ENCODE results near the gene SPEM3.

The SPEM3 gene

GRCh38 chr17:7428557-7428956 is at the start of gene SPEM3:
Gene SPEM3, plus strand, starts transcription at chr17:7428857. Its CDS starts 46 bp downstream, at chr17:7428903.
- no peak for DNase-seq

- no peak for DNase-seq
Measured at GRCh38 chr17:7379134-7379533, 49.5 kb upstream of the SPEM3 start.

- no peak for DNase-seq
Measured at GRCh38 chr17:7380321-7380720, 48.3 kb upstream of the SPEM3 start.

- DNase-seq, result no peak
Measured at GRCh38 chr17:7380855-7381683, 47.6 kb upstream of the SPEM3 start, which contains the start of gene TNK1. Gene TNK1, plus strand, starts transcription at chr17:7381089. Its CDS starts 1,838 bp downstream, at chr17:7382927.

- no peak for DNase-seq
Measured at GRCh38 chr17:7382901-7383300, 45.8 kb upstream of the SPEM3 start.

DNA sequence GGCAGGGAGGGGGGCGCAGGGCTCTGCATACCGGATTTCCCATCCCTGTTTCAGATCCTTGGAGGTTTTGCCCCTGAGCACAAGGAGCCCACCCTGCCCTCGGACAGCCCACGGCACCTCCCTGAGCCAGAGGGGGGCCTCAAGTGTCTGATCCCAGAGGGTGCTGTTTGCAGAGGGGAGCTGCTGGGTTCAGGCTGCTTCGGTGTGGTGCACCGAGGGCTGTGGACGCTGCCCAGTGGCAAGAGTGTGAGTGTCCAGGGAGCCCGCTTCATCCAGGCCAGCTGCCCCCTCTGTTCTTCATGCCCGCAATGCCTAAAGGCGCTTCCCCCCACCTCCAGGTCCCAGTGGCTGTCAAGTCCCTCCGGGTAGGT is 45.3 kb upstream of the SPEM3 start:
- DNase-seq, result no peak

GRCh38 chr17:7383742-7384488 is 44.7 kb upstream of the SPEM3 start:
- no peak for DNase-seq

DNA sequence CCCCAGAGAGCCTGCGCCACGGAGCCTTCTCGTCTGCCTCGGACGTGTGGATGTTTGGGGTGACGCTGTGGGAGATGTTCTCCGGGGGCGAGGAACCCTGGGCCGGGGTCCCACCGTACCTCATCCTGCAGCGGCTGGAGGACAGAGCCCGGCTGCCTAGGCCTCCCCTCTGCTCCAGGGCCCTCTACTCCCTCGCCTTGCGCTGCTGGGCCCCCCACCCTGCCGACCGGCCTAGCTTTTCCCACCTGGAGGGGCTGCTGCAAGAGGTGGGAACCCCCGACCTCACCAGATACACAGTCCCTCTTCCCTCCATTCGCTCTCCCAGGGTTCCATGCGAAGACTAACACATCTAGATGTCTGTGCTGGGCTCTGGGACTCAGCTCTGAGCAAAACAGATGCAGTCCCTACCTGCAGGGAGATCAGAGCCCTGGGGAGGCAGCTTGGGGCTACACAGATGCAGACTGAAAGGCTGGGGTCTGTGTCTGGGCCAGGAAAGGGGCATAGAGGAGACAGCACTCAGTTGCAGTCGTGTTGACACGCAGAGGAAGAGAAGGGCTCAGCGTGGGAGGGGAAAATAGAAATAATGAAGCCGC is 44.1 kb upstream of the SPEM3 start:
- no peak for DNase-seq

DNA sequence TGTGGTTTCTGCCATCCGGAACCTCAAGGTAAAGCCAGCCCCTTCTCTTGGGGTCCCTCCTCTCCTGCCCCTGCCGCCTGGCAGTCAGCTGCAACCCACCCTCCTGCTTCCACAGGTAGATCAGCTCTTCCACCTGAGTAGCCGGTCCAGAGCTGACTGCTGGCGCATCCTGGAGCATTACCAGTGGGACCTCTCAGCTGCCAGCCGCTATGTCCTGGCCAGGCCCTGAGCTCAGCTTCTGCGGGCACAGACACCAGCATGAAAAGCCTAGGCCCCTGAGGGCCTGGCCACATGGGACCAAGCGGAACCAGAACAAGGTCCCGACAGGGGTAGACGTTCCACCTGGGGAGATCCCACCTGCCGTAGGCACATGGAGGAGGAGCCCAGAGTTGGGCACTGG is 39.8 kb upstream of the SPEM3 start:
- DNase-seq, result no peak

- DNase-seq, result no peak
Measured at GRCh38 chr17:7389924-7390910, 38.4 kb upstream of the SPEM3 start.

DNA sequence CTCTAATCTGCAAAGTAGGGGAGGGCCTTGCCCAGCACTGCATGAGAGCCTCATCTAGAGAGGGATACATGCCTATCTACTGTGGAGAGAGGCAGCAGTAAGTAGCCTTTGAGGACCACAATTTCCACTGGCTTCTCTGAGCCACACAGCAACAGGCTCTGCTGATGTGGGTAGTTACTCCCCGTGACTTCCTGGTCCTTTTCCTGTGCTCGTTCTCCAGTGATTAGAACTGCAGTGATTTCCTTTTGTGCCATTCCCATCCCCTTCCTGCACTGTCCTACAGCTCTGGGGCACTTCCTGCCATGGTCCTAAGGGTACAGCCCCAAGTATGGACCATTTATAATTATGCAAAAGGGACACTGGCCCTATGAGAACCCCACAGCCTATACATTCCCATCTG is 37.4 kb upstream of the SPEM3 start:
- no peak for DNase-seq

GRCh38 chr17:7392696-7393612 is 35.7 kb upstream of the SPEM3 start:
- DNase-seq, result no peak

- DNase-seq, result no peak
Measured at GRCh38 chr17:7393613-7394451, 34.8 kb upstream of the SPEM3 start.

DNA sequence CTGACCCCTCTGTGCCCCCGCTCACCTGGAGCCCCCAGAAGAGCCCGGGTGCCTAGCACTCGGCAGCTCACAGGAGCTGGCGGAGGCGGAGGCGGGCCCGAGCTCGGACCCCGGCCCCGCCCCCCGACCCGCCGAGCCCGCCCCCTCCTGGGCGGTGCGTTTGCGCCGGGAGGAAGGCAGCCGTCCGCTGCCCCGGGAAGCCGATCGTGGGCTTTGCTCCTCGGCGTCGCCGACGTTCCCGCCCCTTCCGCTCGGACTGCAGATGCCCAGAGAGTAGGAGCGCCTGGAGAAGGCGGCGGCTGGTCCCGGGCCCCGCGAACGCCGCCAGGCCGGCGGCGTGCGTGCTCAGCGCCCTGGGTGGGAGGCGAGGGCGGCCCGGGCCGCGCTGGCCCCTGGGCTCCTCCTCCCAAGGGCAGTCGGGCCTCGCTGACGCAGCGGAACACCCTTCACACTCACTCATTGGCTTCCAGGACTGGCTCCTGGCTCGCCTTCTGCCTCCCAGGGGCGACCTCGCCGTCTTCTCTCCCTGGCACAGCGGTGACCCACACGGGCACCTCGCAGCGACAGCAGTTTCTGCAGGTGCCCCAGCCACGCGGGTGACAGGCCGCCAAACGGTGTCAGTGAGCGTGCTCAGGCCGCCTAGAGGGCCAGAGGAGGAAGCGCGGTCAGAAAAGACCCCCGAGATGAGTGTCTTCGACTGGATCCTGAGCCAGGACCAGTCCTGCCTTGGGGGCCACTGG is 34.0 kb upstream of the SPEM3 start, which contains the start of gene PLSCR3:
Gene PLSCR3 (minus strand): TSS at position 74 of the 740 bp plus-strand sequence. CDS start 415 bp downstream, outside the sequence.
- DNase-seq, result peak; percentile 24

DNA sequence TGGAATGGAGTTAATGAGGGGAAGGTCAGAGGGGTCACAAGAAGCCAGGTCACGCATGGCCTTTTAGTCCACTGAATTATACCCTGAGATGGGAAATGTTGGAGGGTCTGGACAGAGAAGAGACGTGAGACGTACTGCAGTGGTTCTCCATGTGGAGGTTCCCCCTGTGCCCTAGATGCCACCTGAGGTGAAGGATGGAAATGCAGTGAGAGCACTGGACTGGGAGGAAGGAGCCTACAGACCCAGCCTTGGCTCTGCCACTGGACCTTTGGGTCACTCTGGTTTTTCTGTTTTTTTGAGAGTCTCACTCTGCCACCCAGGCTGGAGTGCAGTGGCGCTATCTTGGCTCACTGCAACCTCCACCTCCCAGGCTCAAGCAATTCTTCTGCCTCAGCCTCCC is 32.5 kb upstream of the SPEM3 start:
- DNase-seq, result no peak

- no peak for DNase-seq
Measured at GRCh38 chr17:7398612-7399011, 30.0 kb upstream of the SPEM3 start.

- DNase-seq, result no peak
Measured at GRCh38 chr17:7403043-7403726, 25.5 kb upstream of the SPEM3 start.

DNA sequence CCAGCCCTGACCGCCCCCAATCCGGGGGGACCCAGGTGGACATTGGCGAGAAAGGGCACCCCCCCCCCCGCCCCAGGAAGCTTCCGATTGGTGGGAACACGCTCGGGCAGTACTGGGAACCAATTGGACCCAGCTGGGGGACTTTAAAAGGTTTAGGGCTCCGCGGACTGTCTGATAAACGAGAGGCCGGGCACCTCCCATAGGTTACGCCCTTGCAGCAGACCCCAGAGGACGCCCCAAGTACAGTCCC is 25.0 kb upstream of the SPEM3 start:
- DNase-seq, result no peak
